Hematopoietic multipotent progenitor cell treated with erythropoietin and hydrocortisone succinate and interleukin-3 and kit ligand, for 6 days (in vitro differentiated cells): ENCODE results near the gene LTBP4.
"Not testable (repeated sequence)": the region's sequence is repeated elsewhere in the genome, so short reads cannot be mapped to it uniquely, and the experiment has no call there.

Source experiments
- DNase-seq: peaks from one replicate; pipeline ENCODE4 v3.0.0-alpha.2; 2015

The LTBP4 gene

GRCh38 chr19:40601134-40601974 lies at the start of gene LTBP4:
Gene LTBP4, plus strand, starts transcription at chr19:40601369. Its CDS starts 19 bp downstream, at chr19:40601388.
- peak; percentile 59 for DNase-seq

GRCh38 chr19:40552848-40553247 lies 48.3 kb upstream of the LTBP4 start:
- DNase-seq, result no peak

GRCh38 chr19:40553885-40554857 lies 47.0 kb upstream of the LTBP4 start:
- no peak for DNase-seq

GRCh38 chr19:40555978-40556689 lies 45.0 kb upstream of the LTBP4 start:
- no peak for DNase-seq

- no peak for DNase-seq
Observed at GRCh38 chr19:40556953-40557530, 44.1 kb upstream of the LTBP4 start.

- DNase-seq, result no peak
Observed at GRCh38 chr19:40559394-40559793, 41.8 kb upstream of the LTBP4 start.

GRCh38 chr19:40560092-40560507 lies 41.1 kb upstream of the LTBP4 start:
- DNase-seq, result no peak

- no peak for DNase-seq
Observed at GRCh38 chr19:40561947-40562346, 39.2 kb upstream of the LTBP4 start.

- DNase-seq, result not testable (repeated sequence)
Observed at GRCh38 chr19:40564535-40564934, 36.6 kb upstream of the LTBP4 start.

GRCh38 chr19:40565355-40565754 lies 35.8 kb upstream of the LTBP4 start:
- DNase-seq, result no peak

GRCh38 chr19:40565910-40566495 lies 35.2 kb upstream of the LTBP4 start:
- no peak for DNase-seq

- DNase-seq, result no peak
Observed at GRCh38 chr19:40567040-40567749, 34.0 kb upstream of the LTBP4 start.

- DNase-seq, result no peak
Observed at GRCh38 chr19:40567750-40568494, 33.2 kb upstream of the LTBP4 start.

- DNase-seq, result peak; percentile 100
Observed at GRCh38 chr19:40570313-40571004, 30.7 kb upstream of the LTBP4 start.

- DNase-seq, result no peak
Observed at GRCh38 chr19:40571005-40571318, 30.2 kb upstream of the LTBP4 start.

- no peak for DNase-seq
Observed at GRCh38 chr19:40571831-40572495, 29.2 kb upstream of the LTBP4 start.

- no peak for DNase-seq
Observed at GRCh38 chr19:40575326-40575725, 25.8 kb upstream of the LTBP4 start.

GRCh38 chr19:40576151-40576584 lies 25.0 kb upstream of the LTBP4 start:
- no peak for DNase-seq

- peak; percentile 98 for DNase-seq
Observed at GRCh38 chr19:40576585-40577451, 24.4 kb upstream of the LTBP4 start, which contains the start of gene SHKBP1. Gene SHKBP1, plus strand, starts transcription at chr19:40576873. Its CDS starts 27 bp downstream, at chr19:40576900.
